ENCODE measurements around the gene HMCES.
A peak's percentile ranks its signal among the peaks of the same experiment; 100 is the strongest.

The HMCES gene

DNA sequence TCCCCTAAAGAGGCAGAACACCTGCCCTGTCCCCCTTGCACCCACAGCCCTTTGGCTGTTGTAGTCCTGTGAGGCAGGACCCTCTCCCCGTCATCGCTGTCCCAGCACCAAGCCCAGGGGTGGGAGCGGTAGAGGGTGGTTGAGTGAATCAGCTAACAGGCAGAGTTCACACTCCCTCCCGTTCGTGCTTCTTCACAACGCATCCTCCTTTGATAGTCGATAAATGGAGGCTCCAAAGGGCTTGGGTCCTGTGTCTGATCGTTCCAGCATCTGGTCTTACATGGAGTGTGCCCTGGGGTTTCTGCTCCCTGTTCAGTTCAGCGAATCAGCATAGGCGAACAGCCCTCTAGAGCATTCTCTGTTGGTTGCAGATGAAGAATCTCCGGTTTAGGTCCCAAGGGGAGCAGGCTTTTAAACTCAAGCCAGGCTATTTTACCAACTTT lies 820 bp upstream of the HMCES start (continued):
- TF ChIP-seq, protein P1, sequence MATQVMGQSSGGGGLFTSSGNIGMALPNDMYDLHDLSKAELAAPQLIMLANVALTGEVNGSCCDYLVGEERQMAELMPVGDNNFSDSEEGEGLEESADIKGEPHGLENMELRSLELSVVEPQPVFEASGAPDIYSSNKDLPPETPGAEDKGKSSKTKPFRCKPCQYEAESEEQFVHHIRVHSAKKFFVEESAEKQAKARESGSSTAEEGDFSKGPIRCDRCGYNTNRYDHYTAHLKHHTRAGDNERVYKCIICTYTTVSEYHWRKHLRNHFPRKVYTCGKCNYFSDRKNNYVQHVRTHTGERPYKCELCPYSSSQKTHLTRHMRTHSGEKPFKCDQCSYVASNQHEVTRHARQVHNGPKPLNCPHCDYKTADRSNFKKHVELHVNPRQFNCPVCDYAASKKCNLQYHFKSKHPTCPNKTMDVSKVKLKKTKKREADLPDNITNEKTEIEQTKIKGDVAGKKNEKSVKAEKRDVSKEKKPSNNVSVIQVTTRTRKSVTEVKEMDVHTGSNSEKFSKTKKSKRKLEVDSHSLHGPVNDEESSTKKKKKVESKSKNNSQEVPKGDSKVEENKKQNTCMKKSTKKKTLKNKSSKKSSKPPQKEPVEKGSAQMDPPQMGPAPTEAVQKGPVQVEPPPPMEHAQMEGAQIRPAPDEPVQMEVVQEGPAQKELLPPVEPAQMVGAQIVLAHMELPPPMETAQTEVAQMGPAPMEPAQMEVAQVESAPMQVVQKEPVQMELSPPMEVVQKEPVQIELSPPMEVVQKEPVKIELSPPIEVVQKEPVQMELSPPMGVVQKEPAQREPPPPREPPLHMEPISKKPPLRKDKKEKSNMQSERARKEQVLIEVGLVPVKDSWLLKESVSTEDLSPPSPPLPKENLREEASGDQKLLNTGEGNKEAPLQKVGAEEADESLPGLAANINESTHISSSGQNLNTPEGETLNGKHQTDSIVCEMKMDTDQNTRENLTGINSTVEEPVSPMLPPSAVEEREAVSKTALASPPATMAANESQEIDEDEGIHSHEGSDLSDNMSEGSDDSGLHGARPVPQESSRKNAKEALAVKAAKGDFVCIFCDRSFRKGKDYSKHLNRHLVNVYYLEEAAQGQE (tag by site-specific recombination; IDR thresholded peaks at IDR 0.05) = no peak
- TF ChIP-seq, protein P2, sequence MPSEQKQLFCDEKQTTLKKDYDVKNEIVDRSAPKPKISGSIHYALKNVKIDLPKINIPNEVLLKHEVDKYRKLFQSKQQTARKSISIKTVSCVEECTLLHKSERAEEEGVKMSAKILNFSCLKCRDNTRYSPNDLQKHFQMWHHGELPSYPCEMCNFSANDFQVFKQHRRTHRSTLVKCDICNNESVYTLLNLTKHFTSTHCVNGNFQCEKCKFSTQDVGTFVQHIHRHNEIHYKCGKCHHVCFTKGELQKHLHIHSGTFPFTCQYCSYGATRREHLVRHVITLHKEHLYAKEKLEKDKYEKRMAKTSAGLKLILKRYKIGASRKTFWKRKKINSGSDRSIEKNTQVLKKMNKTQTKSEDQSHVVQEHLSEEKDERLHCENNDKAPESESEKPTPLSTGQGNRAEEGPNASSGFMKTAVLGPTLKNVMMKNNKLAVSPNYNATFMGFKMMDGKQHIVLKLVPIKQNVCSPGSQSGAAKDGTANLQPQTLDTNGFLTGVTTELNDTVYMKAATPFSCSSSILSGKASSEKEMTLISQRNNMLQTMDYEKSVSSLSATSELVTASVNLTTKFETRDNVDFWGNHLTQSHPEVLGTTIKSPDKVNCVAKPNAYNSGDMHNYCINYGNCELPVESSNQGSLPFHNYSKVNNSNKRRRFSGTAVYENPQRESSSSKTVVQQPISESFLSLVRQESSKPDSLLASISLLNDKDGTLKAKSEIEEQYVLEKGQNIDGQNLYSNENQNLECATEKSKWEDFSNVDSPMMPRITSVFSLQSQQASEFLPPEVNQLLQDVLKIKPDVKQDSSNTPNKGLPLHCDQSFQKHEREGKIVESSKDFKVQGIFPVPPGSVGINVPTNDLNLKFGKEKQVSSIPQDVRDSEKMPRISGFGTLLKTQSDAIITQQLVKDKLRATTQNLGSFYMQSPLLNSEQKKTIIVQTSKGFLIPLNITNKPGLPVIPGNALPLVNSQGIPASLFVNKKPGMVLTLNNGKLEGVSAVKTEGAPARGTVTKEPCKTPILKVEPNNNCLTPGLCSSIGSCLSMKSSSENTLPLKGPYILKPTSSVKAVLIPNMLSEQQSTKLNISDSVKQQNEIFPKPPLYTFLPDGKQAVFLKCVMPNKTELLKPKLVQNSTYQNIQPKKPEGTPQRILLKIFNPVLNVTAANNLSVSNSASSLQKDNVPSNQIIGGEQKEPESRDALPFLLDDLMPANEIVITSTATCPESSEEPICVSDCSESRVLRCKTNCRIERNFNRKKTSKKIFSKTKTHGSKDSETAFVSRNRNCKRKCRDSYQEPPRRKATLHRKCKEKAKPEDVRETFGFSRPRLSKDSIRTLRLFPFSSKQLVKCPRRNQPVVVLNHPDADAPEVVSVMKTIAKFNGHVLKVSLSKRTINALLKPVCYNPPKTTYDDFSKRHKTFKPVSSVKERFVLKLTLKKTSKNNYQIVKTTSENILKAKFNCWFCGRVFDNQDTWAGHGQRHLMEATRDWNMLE (tag by site-specific recombination; conservative IDR thresholded peaks at IDR 0.05; ENCODE audit: low read depth) = no peak
- TF ChIP-seq WT1 (tag by site-specific recombination; IDR thresholded peaks at IDR 0.05) (no peak), ZNF670 (tag by site-specific recombination; IDR thresholded peaks at IDR 0.05; ENCODE audit: low read depth) (no peak), HOXC10 (CRISPR knock-in tag; IDR thresholded peaks at IDR 0.05) (no peak), BCL11B (tag by site-specific recombination; IDR thresholded peaks at IDR 0.05; ENCODE audit: low read depth) (no peak), ZNF768 (tag by site-specific recombination; IDR thresholded peaks at IDR 0.05) (no peak), ZBTB1 (tag by site-specific recombination; IDR thresholded peaks at IDR 0.05) (no peak)

DNA sequence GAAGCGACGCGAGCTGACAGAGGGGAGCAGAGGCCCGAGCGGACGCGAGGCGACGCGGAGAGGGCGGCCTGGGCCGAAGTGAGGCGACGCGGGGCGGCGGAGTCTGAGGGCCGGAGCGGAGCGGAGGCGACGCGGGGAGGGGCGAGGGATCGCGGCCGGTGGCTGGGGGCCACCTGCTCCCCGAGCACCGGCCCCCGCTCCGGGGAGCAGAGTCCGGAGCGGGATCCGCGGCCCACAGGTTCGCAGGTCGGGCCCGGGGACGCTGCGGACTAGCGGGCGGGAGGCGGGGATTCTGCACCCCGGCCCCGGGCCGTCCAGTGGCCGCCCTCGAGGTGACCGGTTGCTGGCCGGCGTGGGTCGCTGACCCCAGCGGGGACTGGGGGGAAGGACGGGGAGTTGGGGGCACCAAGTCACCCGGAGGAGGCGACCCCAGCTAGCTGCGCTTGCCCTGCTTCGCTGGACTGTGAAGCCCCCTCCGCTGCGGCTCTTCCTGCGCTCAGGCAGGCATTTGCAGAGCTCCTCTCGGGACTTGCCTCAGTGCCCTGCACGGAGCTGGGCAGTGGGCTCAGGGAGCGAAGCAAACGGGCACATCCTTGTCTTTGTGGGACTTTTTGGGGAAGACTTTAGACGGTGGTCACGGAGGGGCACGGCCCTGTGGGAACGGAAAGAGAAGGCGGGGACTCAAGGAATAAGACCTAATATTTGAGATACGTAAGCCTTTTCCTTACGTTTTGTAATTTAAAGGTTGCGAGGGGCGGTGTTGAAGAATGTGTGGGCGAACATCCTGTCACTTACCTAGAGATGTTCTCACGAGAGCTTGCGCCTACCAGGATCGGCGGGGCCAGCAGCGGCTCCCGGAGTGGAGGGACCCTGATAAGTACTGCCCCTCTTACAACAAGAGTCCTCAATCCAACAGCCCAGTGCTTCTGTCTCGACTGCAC lies 566 bp downstream of the HMCES start:
- H3K27ac ChIP-seq (ENCODE audit: extremely low read depth, low read depth, low read length) = peak overlapping the region; percentile 91
- H3K36me3 ChIP-seq (ENCODE audit: control insufficient read depth in 2 of 2, insufficient read depth in 1 of 2, low read length in 2 of 2) = peaks cover 12 to 64% of the 10 kb centered on the region in 2 experiments
- POLR2A ChIA-PET = interaction anchor here (0.6 to 3.5 kb wide), 7 partner anchors 18 to 632 kb away, joined by 3 to 42 read pairs (median 3); a partner anchor contains a TSS
- TF ChIP-seq, protein P3, sequence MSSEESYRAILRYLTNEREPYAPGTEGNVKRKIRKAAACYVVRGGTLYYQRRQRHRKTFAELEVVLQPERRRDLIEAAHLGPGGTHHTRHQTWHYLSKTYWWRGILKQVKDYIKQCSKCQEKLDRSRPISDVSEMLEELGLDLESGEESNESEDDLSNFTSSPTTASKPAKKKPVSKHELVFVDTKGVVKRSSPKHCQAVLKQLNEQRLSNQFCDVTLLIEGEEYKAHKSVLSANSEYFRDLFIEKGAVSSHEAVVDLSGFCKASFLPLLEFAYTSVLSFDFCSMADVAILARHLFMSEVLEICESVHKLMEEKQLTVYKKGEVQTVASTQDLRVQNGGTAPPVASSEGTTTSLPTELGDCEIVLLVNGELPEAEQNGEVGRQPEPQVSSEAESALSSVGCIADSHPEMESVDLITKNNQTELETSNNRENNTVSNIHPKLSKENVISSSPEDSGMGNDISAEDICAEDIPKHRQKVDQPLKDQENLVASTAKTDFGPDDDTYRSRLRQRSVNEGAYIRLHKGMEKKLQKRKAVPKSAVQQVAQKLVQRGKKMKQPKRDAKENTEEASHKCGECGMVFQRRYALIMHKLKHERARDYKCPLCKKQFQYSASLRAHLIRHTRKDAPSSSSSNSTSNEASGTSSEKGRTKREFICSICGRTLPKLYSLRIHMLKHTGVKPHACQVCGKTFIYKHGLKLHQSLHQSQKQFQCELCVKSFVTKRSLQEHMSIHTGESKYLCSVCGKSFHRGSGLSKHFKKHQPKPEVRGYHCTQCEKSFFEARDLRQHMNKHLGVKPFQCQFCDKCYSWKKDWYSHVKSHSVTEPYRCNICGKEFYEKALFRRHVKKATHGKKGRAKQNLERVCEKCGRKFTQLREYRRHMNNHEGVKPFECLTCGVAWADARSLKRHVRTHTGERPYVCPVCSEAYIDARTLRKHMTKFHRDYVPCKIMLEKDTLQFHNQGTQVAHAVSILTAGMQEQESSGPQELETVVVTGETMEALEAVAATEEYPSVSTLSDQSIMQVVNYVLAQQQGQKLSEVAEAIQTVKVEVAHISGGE (tag by site-specific recombination; conservative IDR thresholded peaks at IDR 0.05; ENCODE audit: low read depth) = peak; percentile 60; the same call in 1 of the 2 replicates
- TF ChIP-seq, protein P4, sequence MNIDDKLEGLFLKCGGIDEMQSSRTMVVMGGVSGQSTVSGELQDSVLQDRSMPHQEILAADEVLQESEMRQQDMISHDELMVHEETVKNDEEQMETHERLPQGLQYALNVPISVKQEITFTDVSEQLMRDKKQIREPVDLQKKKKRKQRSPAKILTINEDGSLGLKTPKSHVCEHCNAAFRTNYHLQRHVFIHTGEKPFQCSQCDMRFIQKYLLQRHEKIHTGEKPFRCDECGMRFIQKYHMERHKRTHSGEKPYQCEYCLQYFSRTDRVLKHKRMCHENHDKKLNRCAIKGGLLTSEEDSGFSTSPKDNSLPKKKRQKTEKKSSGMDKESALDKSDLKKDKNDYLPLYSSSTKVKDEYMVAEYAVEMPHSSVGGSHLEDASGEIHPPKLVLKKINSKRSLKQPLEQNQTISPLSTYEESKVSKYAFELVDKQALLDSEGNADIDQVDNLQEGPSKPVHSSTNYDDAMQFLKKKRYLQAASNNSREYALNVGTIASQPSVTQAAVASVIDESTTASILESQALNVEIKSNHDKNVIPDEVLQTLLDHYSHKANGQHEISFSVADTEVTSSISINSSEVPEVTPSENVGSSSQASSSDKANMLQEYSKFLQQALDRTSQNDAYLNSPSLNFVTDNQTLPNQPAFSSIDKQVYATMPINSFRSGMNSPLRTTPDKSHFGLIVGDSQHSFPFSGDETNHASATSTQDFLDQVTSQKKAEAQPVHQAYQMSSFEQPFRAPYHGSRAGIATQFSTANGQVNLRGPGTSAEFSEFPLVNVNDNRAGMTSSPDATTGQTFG (tag by site-specific recombination; IDR thresholded peaks at IDR 0.05; ENCODE audit: borderline replicate concordance) = no peak
- TF ChIP-seq ZNF660 (tag by site-specific recombination; IDR thresholded peaks at IDR 0.05) = no peak
- no peak for TF ChIP-seq ZNF621 (tag by site-specific recombination; IDR thresholded peaks at IDR 0.05)
- TF ChIP-seq ZNF423 (tag by site-specific recombination; IDR thresholded peaks at IDR 0.05) = no peak
- TF ChIP-seq, protein P5, sequence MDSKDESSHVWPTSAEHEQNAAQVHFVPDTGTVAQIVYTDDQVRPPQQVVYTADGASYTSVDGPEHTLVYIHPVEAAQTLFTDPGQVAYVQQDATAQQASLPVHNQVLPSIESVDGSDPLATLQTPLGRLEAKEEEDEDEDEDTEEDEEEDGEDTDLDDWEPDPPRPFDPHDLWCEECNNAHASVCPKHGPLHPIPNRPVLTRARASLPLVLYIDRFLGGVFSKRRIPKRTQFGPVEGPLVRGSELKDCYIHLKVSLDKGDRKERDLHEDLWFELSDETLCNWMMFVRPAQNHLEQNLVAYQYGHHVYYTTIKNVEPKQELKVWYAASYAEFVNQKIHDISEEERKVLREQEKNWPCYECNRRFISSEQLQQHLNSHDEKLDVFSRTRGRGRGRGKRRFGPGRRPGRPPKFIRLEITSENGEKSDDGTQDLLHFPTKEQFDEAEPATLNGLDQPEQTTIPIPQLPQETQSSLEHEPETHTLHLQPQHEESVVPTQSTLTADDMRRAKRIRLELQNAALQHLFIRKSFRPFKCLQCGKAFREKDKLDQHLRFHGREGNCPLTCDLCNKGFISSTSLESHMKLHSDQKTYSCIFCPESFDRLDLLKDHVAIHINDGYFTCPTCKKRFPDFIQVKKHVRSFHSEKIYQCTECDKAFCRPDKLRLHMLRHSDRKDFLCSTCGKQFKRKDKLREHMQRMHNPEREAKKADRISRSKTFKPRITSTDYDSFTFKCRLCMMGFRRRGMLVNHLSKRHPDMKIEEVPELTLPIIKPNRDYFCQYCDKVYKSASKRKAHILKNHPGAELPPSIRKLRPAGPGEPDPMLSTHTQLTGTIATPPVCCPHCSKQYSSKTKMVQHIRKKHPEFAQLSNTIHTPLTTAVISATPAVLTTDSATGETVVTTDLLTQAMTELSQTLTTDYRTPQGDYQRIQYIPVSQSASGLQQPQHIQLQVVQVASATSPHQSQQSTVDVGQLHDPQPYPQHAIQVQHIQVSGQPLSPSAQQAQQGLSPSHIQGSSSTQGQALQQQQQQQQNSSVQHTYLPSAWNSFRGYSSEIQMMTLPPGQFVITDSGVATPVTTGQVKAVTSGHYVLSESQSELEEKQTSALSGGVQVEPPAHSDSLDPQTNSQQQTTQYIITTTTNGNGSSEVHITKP (tag by site-specific recombination; IDR thresholded peaks at IDR 0.05) = peak; percentile 8; the same call in 1 of the 2 replicates
- peak; percentile 93 for TF ChIP-seq ZNF335 (tag by site-specific recombination; conservative IDR thresholded peaks at IDR 0.05)

More for the DNA sequence above, 566 bp downstream of the HMCES start:
- Histone ChIP-seq H3K4me1 (ENCODE audit: control insufficient read depth, insufficient read depth, low read length) (peaks cover 4% of the 10 kb centered on the region), H3K4me3 (ENCODE audit: low read depth, low read length) (peak overlapping the region; percentile 83), H3K9me3 (ENCODE audit: control insufficient read depth, insufficient read depth, low read depth, low read length) (no peaks in the 10 kb centered on the region)
- CTCF ChIA-PET = interaction anchor here (0.6 kb wide), 2 partner anchors 67 to 160 kb away, joined by 3 read pairs; no protein-coding TSS in a partner anchor
